ENCODE data around the gene CDH4.

- TF ChIP-seq CREB1 (IDR thresholded peaks at IDR 0.05), result no peak
- no peak for TF ChIP-seq CREB1 (CRISPR knock-in tag; IDR thresholded peaks at IDR 0.05)
- TF ChIP-seq MAX (IDR thresholded peaks at IDR 0.05), result no peak
- TF ChIP-seq EHMT2 (IDR thresholded peaks at IDR 0.05; ENCODE audit: borderline replicate concordance, low read depth, low read length), result no peak
- TF ChIP-seq TCF12 (IDR thresholded peaks at IDR 0.05), result no peak
- no peak for TF ChIP-seq TCF12 (CRISPR knock-in tag; IDR thresholded peaks at IDR 0.05)
- TF ChIP-seq POLR2A (IDR thresholded peaks at IDR 0.05; ENCODE audit: insufficient read depth in 1 of 2, low read depth in 2 of 2, low read length in 2 of 2), result no peak
These were observed 330.3 kb downstream of the CDH4 start for GRCh38 chr20:61582196-61582923.

Data from HepG2 (cell line).